Dedifferentiated amniotic fluid mesenchymal stem cell (primary cell): ENCODE results near the gene OGFOD3.
"Not testable (repeated sequence)": the region's sequence is repeated elsewhere in the genome, so short reads cannot be mapped to it uniquely, and the experiment has no call there.

Experiments used
- DNase-seq: peaks from one replicate; pipeline ENCODE4 v3.0.0-alpha.2; 2016; ENCODE audit errors: extremely low spot score

The OGFOD3 gene

GRCh38 chr17:82418001-82418986, at the start of gene OGFOD3, which contains the start of gene HEXD:
Gene OGFOD3 (minus strand): TSS chr17:82418586. CDS start chr17:82418485, 101 bp downstream.
Gene HEXD (plus strand): TSS chr17:82418347. CDS start chr17:82419800, 1,453 bp downstream.
- peak; percentile 62 for DNase-seq

GRCh38 chr17:82465023-82465603, 46.7 kb upstream of the OGFOD3 start:
- no peak for DNase-seq

- no peak for DNase-seq
These were observed 46.2 kb upstream of the OGFOD3 start for GRCh38 chr17:82464567-82464929.

- DNase-seq = no peak
These were observed 45.7 kb upstream of the OGFOD3 start for GRCh38 chr17:82463925-82464566.

- no peak for DNase-seq
These were observed 45.0 kb upstream of the OGFOD3 start for GRCh38 chr17:82463391-82463790.

GRCh38 chr17:82461827-82462524, 43.6 kb upstream of the OGFOD3 start:
- DNase-seq = no peak

GRCh38 chr17:82459936-82460335, 41.5 kb upstream of the OGFOD3 start:
- DNase-seq = not testable (repeated sequence)

- no peak for DNase-seq
These were observed 40.6 kb upstream of the OGFOD3 start for GRCh38 chr17:82458885-82459424.

GRCh38 chr17:82458179-82458884, 39.9 kb upstream of the OGFOD3 start, which contains the start of gene NARF:
Gene NARF (plus strand): TSS chr17:82458741. CDS start chr17:82458804, 63 bp downstream.
- DNase-seq = peak; percentile 98

- DNase-seq = no peak
These were observed 39.5 kb upstream of the OGFOD3 start for GRCh38 chr17:82457929-82458178.

GRCh38 chr17:82457073-82457928, 38.9 kb upstream of the OGFOD3 start:
- no peak for DNase-seq

- DNase-seq = not testable (repeated sequence)
These were observed 35.3 kb upstream of the OGFOD3 start for GRCh38 chr17:82453706-82454105.

GRCh38 chr17:82453151-82453550, 34.8 kb upstream of the OGFOD3 start:
- DNase-seq = not testable (repeated sequence)

GRCh38 chr17:82452162-82452561, 33.8 kb upstream of the OGFOD3 start:
- no peak for DNase-seq

GRCh38 chr17:82450357-82451106, 32.1 kb upstream of the OGFOD3 start, which contains the start of gene CYBC1:
Gene CYBC1 (minus strand): TSS chr17:82450752. CDS start chr17:82449254, 1,498 bp downstream.
- DNase-seq = peak; percentile 93

GRCh38 chr17:82449883-82450356, 31.5 kb upstream of the OGFOD3 start:
- DNase-seq = no peak

GRCh38 chr17:82449131-82449882, 30.9 kb upstream of the OGFOD3 start:
- no peak for DNase-seq

- DNase-seq = no peak
These were observed 29.5 kb upstream of the OGFOD3 start for GRCh38 chr17:82447876-82448275.
